BLaER1 (cell line): ENCODE measurements around the gene UBQLN3.

Experiments used
- H3K27ac ChIP-seq: shearing (Covaris generic); formaldehyde crosslinking; 2 replicates; pipeline ENCODE4 v1.8.1; 2022
- H3K27me3 ChIP-seq: shearing (Covaris generic); formaldehyde crosslinking; 2 replicates; pipeline ENCODE4 v1.8.1; 2022
- H3K36me3 ChIP-seq: shearing (Covaris generic); formaldehyde crosslinking; 2 replicates; pipeline ENCODE4 v1.8.1; 2022
- H3K4me1 ChIP-seq: shearing (Covaris generic); formaldehyde crosslinking; 2 replicates; pipeline ENCODE4 v1.8.1; 2022
- H3K4me2 ChIP-seq: shearing (Covaris generic); formaldehyde crosslinking; 2 replicates; pipeline ENCODE4 v1.8.1; 2022
- H3K4me3 ChIP-seq: shearing (Covaris generic); formaldehyde crosslinking; 2 replicates; pipeline ENCODE4 v1.8.1; 2022
- H3K9ac ChIP-seq: shearing (Covaris generic); formaldehyde crosslinking; 2 replicates; pipeline ENCODE4 v1.8.1; 2022
- H3K9me3 ChIP-seq: shearing (Covaris generic); formaldehyde crosslinking; 2 replicates; pipeline ENCODE4 v1.8.1; 2022
- H4K20me1 ChIP-seq: shearing (Covaris generic); formaldehyde crosslinking; 2 replicates; pipeline ENCODE4 v1.8.1; 2022
- Cebpa-rat ChIP-seq: shearing (Covaris generic); IDR thresholded peaks from 2 replicates; pipeline ENCODE4 v1.8.1; 2022

UBQLN3 gene

DNA sequence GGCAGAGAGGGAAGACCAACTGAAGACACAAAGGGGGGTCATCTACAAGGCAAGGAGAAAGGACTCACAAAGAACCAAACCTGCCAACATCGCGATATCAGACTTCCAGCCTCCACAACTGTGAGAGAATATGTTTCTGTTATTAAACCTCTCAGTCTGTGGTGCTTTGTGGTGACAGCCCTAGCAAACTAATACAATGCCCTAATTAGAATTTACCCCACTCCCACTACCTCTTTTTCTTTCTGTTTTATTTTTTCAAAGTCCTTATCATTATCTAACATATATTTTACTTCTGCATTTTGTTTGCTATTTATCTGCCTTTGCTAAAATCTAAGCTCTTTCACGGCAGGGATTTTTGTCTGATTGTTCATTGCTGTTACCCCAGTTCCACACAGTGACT, 23.8 kb downstream of the UBQLN3 start:
- H3K9me3 ChIP-seq = no peaks in the 10 kb centered on the region
- H3K4me2 ChIP-seq = no peak overlapping the region
- H3K27ac ChIP-seq = no peak overlapping the region
- H3K27me3 ChIP-seq = no peaks in the 10 kb centered on the region
- no peak overlapping the region for H3K9ac ChIP-seq
- no peak overlapping the region for H3K4me3 ChIP-seq
- H4K20me1 ChIP-seq = no peaks in the 10 kb centered on the region
- no peaks in the 10 kb centered on the region for H3K4me1 ChIP-seq
- TF ChIP-seq Cebpa-rat = no peak
- H3K36me3 ChIP-seq = no peaks in the 10 kb centered on the region

DNA sequence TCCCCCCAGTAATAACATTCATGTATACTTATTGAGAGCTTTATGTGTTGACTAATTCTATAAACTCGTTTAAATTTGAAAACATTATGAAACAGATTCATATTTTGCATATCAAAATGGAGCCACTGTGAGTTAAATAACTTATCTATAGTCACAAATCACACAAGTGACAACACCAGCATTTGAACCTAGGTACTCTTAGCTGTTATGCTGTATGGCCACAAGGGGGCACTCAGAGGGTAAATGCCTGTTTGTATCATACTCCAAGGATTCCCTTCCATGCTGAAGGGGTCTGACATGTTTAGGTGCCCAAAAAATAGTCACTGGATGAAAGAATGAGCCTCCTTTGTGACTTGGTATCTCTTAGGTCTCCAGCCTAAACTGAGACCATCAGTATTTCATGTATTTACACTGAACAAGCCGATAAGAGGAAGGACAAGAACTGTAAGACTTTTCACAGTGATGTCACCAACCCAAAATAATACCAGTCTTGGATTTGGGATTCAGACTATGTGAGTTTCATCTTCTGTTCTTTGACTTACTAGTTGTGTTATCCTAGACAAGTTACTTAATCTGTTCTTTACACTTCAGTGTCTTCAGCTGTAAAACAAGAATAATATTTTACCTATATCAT, 33.5 kb downstream of the UBQLN3 start:
- Histone ChIP-seq H3K9ac (no peak overlapping the region), H3K27ac (no peak overlapping the region), H3K36me3 (no peaks in the 10 kb centered on the region), H3K4me3 (no peak overlapping the region), H3K4me2 (no peak overlapping the region), H4K20me1 (no peaks in the 10 kb centered on the region), H3K4me1 (no peaks in the 10 kb centered on the region), H3K9me3 (no peaks in the 10 kb centered on the region), H3K27me3 (no peaks in the 10 kb centered on the region)
- no peak for TF ChIP-seq Cebpa-rat

DNA sequence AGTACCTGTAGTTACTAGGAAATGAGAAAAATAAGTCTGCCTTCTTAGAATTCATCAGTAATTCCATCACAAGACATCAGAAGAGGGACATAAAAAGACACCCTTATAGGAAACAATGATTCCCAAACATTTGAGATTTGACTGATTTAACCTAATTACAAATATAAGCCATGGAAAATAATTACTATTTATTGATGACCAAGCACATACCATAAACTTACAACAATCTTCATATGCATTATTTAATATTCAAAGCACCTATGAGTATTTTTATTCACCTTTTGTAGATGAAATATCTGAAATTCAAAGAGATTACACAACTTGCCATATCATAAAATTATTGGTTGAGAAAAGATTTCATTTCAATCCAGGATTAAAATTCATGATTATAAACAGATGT, 35.8 kb downstream of the UBQLN3 start:
- no peaks in the 10 kb centered on the region for H3K9me3 ChIP-seq
- no peak overlapping the region for H3K9ac ChIP-seq
- H3K4me1 ChIP-seq = no peaks in the 10 kb centered on the region
- no peaks in the 10 kb centered on the region for H3K27me3 ChIP-seq
- H3K27ac ChIP-seq = no peak overlapping the region
- no peaks in the 10 kb centered on the region for H3K36me3 ChIP-seq
- no peaks in the 10 kb centered on the region for H4K20me1 ChIP-seq
- H3K4me2 ChIP-seq = no peak overlapping the region
- H3K4me3 ChIP-seq = no peak overlapping the region
- TF ChIP-seq Cebpa-rat = no peak

DNA sequence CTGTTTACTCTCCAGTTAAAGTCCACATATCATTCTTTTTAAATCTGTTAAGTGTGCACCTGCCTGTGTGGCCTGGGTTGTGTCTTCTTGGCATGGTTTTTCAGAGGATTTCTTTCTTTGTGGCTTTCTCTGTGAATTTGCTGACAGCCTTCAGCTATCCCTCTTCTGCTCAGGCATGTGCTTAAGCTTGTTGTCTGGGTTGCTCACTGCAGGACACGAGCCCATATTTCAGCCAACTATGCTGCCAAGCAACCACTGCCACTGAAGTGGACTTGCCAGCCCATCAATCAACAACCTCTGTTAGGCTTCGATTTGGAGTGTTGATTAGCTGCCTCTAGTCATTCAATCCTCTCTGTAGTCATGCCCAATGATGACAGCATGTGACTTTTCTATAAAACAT, 42.2 kb downstream of the UBQLN3 start:
- Histone ChIP-seq H3K27me3 (no peaks in the 10 kb centered on the region), H3K27ac (no peak overlapping the region), H3K36me3 (no peaks in the 10 kb centered on the region), H3K4me2 (no peak overlapping the region), H3K4me3 (no peak overlapping the region), H3K9ac (no peak overlapping the region), H3K9me3 (no peaks in the 10 kb centered on the region), H4K20me1 (no peaks in the 10 kb centered on the region), H3K4me1 (no peaks in the 10 kb centered on the region)
- TF ChIP-seq Cebpa-rat = no peak

DNA sequence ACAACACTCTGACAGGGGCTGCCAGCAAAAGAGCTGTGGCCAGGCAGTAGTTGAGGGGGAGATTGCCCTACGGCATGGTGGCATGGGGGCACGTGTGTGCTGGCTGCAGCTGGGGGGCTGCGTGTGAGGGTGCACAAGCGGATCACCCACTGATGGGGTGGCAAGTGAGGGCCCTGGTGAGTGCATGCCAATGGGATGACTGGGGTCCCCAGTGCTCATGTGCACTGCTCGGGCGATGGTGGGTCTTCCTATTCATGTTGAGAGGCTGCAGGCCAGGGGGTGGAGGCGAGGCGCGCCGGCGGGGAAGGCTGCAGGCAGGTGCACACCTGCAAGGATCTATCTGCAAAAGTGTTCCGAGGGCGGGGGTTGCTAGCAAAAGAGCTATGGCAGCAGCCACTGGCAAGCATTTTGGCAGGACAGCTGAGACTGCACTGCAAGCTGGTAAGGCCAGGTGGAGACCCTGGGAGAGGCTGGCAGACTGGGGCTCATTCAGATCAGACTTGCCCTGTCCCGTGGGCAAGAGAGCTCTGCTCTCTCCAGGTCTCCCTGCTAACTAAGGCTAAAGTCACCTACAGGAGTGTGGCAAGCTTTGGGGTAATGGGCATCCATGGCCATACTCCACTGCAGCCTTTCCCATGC, 48.7 kb downstream of the UBQLN3 start:
- Histone ChIP-seq H3K4me3 (no peak overlapping the region), H3K36me3 (no peaks in the 10 kb centered on the region), H4K20me1 (no peaks in the 10 kb centered on the region), H3K27ac (no peak overlapping the region), H3K9me3 (no peaks in the 10 kb centered on the region), H3K27me3 (no peaks in the 10 kb centered on the region; the same call in 1 of the 2 replicates), H3K4me2 (no peak overlapping the region), H3K9ac (no peak overlapping the region), H3K4me1 (no peaks in the 10 kb centered on the region)
- TF ChIP-seq Cebpa-rat = no peak
